Neural cell (in vitro differentiated cells): ENCODE results near the gene MECP2.

ENCODE experiments used
- CTCF ChIP-seq: fragments of 450-650 bp; IDR thresholded peaks from 2 replicates; pipeline ENCODE4 v1.5.1; 2014; ENCODE audit warnings: antibody characterized with exemption, mild to moderate bottlenecking, moderate library complexity; ENCODE audit not compliant: poor library complexity, severe bottlenecking
- EZH2 ChIP-seq: fragments of 200-600, 300-800 bp; shearing (Covaris generic), sonication (generic); IDR thresholded peaks from 2 replicates; pipeline ENCODE4 v1.6.1; 2014; ENCODE audit warnings: antibody characterized with exemption, low read length, borderline replicate concordance, mild to moderate bottlenecking; ENCODE audit not compliant: insufficient read depth, poor library complexity, severe bottlenecking
- POLR2AphosphoS5 ChIP-seq: IDR thresholded peaks from 2 replicates; pipeline ENCODE4 v1.6.1; 2012
- RAD21 ChIP-seq: fragments of 450-650 bp; conservative IDR thresholded peaks from 2 replicates; pipeline ENCODE4 v1.6.1; 2014; ENCODE audit warnings: antibody characterized with exemption, mild to moderate bottlenecking, moderate library complexity
- SMC3 ChIP-seq: fragments of 450-650 bp; conservative IDR thresholded peaks from 2 replicates; pipeline ENCODE4 v1.6.1; 2014; ENCODE audit warnings: antibody characterized with exemption, mild to moderate bottlenecking, moderate library complexity; ENCODE audit not compliant: poor library complexity

GRCh38 chrX:154117566-154117965, 20.0 kb upstream of the MECP2 start:
- TF ChIP-seq SMC3 (no peak), CTCF (no peak), RAD21 (no peak), POLR2AphosphoS5 (no peak), EZH2 (no peak)
